Esophagus mucosa (tissue), 1 donor: ENCODE data around the gene ADGRG1. TPM values are rescaled to one million over a fixed set of nuclear protein-coding genes. Genes with fewer than 3 reads are reported as not detected.

Source experiments
- ATAC-seq: fragments of 200-7000 bp; cut with Tn5 transposase; one replicate; pipeline ENCODE4 v1.9.1; 2020
- total RNA-seq: library from RNA; stranded (reverse); gene quantifications from one replicate; pipeline ENCODE4 v1.2.4, GENCODE V29; 2023
- donor health status: DM: yes; HTN: yes; CAD: no.

Gene ADGRG1
- total RNA-seq, 1 donor from 2014 or later = 93.7 TPM

DNA sequence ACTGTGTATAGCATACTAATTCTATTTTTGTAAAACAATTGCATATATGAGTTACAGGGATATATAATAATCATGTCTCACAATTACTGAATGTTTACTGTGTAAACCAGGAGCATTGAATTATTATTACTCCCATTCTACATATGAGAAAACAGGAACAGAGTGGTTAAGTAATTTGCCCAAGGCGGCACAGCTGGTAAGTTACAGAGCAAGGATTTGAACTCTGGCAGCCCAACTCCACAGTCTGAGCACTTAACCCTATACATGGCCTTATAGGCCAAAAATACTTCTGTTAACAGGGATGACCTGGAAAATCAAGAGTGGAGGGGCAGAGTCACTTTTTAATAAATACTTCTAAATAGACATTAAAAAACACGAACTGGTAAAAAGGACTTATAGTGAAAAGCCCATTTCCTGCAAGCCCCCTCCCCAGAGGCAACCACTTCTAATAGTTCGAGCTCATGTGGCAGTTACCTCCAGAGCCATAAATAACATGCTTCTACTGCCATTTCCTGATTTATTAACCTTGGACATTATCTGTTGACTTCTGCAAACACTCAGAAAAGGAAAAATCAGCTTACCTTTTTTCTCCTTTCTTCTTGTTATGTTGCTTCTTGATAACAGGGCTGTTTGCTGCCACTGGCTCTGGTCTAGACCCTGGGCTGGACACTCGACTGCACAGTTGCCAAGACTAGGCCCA, 22.1 kb upstream of the ADGRG1 start:
- no peak for ATAC-seq

- no peak for ATAC-seq
Observed at GRCh38 chr16:57606847-57607501, 21.5 kb upstream of the ADGRG1 start.

DNA sequence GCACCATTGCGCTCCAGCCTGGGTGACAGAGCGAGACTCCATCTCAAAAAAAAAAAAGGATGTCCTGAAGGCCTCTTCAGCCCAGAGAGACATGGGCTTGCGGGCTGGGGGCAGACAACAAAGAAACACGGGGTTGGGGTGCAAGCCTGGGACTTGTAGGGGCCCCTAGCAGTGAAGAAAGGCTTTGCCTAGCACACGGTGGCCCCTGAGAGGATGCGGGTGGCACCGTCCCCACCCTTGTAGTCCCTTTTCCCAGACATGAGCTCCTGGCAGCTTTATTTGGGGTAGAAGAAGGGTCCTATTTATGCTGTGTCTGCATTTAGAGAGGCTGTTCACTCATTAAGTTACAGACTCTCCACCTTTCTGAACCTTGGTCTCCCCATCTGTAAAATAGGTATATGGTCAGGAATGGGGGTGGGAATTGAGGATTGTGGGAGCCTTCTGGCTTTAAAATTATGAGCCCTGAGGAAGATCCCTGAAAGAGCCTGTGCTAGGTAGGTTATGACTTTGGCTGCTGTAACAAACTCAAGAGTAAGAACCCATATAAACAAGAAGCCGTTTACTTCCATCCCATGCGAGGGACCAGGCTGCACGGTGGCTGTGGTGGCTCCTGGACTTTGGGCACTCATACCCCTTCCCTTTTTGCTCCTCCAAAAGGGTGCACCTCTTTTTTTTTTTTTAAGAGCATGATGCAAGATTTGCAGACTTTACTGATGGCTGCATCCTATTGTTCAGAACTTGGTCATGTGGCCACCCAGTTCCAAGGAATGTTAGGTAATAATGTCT, 20.6 kb upstream of the ADGRG1 start:
- no peak for ATAC-seq

GRCh38 chr16:57608462-57609113, 19.8 kb upstream of the ADGRG1 start:
- ATAC-seq = no peak

DNA sequence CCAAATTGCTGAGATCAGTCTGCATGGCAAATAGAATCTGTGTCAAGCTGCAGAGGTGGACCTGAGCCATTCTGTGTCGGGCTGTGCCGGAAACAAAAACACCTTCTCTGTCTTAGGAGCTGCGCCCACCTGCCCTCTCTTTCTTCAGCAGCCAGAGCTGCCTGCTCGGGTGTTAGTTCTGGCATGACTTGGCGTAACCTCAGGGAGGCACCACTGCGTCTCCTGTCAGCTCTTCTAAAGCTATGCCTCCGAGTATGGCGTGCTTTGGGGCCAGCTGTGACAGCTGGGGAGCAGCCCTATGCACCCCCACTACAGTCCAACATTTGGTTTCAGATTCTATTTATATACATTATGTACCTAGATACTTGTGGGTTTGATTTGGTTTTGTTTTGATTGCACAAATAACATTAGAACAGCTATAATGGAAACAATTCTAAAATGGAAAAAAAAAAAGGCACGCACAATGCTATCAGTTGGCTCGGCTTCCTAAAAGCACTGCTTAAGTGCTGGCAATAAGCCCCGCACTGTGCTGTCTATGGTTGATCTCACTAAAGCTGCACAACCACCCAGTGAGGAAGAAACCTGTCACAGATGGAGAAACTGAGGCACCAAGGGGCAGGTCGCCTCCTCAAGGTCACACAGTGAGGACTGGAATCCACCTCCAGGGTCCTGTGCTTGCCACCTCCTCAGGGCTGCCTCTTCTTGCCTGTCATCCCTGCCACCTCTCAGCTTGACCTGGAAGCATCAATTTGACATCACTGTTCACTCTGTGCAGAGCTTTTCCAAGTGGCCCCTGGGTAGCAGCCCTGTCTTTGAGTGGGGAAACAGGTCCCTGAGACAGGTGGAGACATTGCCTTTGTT, 18.7 kb upstream of the ADGRG1 start:
- peak; percentile 72 for ATAC-seq

DNA sequence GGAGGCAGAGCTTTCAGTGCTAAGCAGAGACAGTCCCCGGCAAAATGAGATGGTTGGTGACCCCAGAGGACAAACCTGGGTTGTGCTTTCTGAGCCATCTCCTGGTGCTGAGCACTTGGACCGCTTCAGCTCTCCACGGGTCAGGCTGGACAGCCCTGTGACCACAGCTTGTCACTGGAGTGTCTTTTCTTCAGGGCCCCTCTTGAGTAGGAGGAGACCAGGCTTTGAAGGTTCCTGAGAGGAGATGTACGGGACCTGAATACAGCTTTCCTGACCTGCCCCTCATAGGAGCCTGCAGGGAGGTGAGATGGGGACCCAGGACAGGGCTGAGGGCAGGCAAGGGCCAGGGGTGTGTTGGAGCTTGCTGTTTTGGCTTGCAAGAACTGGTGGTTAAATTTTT, 17.8 kb upstream of the ADGRG1 start:
- ATAC-seq = no peak

- ATAC-seq = no peak
Observed at GRCh38 chr16:57611181-57611580, 17.2 kb upstream of the ADGRG1 start.

DNA sequence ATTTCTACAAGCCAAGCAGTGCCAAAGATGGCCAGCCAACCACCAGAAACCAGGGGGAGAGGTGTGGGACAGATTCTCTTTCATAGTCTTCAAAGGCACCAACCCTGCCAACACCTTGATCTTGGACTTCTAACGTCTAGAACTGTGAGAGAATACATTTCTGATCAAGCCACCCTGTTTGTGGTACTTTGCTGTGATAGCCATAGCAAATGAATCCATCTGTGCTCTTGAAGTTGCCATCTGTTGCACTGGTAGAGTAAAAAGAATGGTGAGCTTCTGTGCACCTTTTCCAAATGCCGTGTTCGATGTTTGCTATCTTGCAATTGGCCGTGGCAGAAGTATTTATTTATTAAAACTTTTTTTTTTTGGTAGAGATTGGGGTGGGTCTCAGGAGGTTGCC, 16.7 kb upstream of the ADGRG1 start:
- ATAC-seq = no peak

DNA sequence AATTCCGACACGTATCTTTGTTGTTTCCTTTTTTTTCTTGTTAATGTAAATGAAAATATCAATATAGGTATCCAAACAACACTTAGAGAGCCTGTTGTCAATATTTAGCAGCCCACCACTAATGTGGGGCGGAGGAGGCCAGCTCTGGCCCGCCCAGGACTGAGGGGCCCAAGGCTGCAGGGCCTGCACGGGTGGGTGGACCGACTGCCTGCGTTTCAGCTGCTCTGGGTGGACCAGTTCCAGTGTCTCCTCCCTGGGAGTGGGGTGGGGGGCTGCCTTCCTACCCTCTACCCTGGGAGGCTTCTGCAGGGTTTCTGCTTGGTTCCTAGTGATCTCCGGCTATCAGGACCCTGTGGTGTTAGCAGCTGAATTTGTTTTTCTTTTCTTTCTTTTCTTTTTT, 15.9 kb upstream of the ADGRG1 start:
- no peak for ATAC-seq

DNA sequence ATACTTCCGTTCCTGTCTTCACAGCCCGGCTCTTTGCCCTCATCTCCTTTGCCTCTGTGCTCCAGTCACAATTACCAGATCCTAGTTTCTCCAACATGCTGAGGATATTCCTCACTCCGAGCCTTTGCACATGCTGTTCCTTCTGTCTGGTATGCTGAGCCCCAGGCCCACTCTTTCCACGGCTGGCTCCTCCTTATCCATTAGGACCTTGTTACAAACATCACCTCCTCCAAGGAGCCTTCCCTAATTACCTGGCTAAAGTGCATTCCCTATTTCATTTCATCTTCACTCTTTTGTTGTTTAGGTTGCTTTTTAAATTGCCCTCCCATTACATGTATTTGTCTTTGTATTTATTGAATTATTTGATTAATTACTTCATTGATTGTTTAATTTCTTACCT, 14.9 kb upstream of the ADGRG1 start:
- no peak for ATAC-seq

DNA sequence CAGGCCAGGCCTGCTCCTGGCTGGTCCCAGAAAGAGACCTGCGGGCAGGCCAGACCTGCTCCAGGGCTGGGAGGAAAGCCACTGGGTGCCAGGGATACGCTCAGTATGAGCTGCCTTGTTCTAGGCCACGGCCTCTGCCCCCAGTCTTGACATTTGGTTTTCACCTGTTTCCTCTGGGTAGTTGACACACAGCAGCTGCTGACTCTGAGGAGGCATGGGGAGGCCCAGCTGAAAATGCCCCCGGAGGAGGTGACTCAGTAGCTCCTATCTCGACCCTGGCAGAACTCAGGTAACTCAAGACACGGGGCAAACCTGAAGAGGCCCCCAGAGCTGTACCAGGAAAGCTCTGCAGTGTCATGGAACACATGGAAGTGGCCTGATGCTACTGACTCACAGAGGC, 13.9 kb upstream of the ADGRG1 start:
- no peak for ATAC-seq

DNA sequence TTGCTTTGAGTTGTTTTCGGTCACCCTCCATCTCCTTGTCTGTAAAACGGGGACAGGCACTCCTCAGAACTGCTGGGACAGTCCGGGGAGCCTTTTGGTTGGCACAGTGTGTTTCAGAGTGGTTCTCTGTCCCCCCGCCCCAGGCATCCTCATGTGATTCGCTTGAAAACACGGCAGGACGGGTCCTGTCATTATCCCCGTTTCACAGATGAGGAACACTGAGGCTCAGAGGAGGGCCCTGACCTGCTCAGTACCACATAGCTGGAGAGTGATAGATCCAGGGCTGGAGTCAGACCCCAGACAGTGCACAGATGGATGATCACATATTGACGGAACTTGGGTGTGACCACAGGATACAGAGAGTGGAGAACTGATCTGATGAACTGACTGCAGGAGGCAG, 13.5 kb upstream of the ADGRG1 start:
- ATAC-seq = no peak

DNA sequence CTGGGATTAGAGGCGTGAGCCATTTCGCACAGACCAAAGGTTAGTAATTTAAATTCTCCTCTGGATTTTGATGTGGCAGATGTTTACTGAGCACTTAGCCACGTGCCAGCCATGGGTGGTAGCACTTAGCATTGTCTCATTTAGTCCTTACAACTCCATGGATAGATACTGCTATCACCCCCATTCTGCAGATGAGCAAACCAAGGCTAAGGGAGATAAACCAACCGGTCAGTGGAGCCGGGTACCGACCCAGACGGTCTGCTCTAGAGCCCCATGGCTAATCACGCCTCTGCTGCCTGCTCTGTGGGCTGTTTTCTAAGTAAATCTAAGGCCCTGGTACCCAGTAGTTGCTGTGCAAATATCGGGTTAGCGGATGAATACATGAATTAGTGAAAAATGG, 12.6 kb upstream of the ADGRG1 start:
- no peak for ATAC-seq

DNA sequence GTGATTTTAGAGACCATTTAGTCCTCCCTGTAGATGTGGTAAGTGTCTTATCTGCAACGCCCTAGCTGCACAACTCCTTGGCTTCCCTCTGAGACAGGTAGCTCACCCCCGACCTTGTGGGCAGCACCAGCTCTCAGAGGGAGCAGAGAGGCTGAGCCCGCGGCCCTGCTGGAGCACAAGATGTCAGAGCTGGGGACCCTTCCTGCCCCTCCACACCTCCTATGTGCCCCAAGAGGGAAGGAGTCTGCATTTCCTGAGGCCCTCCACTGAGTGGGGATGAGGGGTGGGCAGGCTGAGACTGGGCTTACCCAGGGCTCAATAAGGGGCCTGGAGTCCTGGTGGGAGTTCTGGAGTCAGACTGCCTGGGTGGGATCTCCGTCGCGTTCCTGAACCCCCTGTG, 12.2 kb upstream of the ADGRG1 start:
- ATAC-seq = no peak

- ATAC-seq = no peak
Observed at GRCh38 chr16:57616876-57617275, 11.6 kb upstream of the ADGRG1 start.

DNA sequence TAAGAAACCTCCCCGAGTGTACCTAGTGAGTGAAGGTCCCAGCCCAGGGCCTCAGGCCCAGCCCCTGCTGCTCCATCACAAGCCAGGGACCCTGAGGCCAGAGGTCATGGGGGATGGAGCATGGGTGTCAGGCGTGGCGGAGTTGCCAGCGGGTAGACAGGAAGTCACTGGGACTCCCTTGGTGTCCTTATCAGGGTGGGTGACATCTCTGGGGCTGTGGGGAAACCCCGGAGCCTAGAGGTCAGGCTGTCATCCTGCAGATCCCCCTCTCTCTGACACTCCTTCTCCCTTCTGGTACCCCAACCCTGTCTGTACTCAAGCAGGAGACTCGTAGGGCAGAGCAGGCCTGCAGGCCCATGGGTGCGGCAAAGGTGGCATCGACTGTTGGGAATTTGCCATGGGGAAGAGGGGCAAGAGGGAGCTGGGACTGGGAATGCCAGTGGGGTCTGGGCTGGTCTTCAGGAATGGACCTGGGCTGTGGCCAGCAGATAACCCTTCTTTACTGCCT, 10.8 kb upstream of the ADGRG1 start:
- ATAC-seq = no peak

- no peak for ATAC-seq
Observed at GRCh38 chr16:57618296-57619132, 9.9 kb upstream of the ADGRG1 start.

- ATAC-seq = no peak
Observed at GRCh38 chr16:57619133-57619605, 9.3 kb upstream of the ADGRG1 start.

GRCh38 chr16:57619606-57620334, 8.7 kb upstream of the ADGRG1 start:
- peak; percentile 89 for ATAC-seq
